NK-92 (cell line): ENCODE data around the gene CTRB2.
"Not testable (repeated sequence)": the region's sequence is repeated elsewhere in the genome, so short reads cannot be mapped to it uniquely, and the experiment has no call there.

ENCODE experiments used
- DNase-seq: peaks from one replicate; lab custom pipeline; 2025; ENCODE audit not compliant: unreplicated experiment; lab: John Stamatoyannopoulos, UW

Gene CTRB2

DNA sequence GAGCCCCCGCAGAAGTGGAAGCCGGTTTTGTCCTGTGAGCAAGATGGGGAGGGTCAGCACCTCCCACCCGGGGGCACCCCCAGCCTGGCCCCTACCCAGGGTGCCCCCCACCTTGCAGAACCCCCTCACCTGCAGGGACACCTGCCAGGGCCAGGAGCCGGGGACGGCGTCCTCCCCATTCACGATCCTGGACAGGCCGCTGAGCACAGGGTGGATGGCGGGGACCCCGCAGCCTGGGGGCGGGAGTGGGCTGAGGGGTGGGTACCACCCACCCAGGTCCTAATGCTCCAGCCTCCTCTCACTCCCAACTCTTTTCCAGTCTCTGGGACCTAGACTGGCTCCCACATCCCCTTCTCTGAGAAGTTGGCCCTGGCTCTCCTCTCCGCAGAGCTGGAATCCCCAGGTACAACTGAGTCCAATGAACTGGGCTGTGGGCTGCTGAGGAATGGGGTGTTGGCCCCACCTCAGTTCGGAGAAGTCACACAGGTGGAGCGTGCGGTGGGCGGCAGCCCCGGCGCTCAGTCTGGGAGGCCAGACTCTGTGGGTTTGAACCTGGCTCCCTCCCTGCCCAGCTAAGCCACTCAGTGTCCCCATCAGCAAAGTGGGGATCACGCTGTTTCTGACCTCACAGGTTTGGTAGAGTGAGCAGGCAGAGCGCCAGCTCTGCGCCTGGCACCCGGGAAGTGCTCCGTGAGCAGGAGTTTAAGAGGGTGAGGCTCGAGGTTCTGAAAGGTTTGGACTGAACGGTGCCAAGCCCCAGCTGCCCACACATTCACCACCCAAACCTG, 806 bp downstream of the CTRB2 start:
- DNase-seq, result not testable (repeated sequence)

DNA sequence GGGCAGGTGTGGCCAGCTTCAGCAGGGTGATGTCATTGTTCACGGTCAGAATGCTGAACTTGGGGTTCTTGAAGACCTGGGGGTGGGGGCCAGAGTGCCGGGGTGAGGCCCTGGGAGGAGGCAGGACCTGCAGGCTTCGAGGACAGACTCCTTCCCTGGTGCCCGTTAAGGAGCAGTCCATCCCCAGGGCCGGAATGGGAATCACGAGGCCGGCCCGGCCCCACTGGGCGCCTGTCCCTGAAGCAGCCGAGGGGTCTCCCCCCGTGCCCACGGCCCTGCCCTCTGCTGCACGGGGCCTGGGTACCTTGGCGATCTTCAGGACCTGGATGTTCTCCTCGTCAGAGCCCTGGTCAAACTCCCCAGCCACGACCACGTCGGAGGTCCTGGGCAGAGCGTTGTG, 1.5 kb downstream of the CTRB2 start:
- not testable (repeated sequence) for DNase-seq

DNA sequence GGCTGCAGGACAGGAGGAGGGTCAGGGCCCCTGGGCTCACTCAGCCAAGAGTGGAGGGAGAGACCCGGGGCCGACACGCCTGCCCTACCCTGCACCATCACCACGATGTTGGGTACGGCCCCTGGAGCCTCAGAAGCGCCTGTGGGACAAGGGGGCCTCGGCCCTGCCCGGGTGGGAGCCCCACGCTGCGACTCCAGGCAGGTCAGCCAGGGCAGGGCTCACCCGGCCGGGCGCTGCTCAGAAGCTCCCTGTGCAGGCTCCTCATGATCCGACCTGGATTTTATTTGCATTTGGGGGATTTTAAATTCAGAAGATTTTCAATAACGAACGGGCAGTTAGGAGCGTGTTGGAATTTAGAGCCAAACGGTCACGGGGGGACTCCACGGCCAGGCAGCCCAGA, 2.1 kb downstream of the CTRB2 start:
- DNase-seq, result not testable (repeated sequence)

DNA sequence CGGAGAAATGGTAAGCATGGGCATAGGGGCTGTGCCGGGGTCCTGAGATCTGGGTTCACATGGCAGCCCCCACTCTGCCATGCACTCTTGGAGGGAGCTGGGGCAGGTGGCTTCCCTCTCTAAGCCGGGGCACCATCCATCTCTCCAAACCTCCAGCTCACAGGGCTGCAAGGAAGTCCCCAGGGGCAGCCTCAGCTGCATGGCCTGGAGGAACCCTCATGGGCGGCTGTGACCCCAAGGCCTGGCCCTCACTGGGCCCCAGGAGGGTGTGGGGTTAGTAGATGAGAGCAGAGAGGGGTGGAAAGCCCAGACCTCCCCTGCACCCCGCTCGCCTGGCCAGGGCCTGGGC, 2.6 kb downstream of the CTRB2 start:
- no peak for DNase-seq

DNA sequence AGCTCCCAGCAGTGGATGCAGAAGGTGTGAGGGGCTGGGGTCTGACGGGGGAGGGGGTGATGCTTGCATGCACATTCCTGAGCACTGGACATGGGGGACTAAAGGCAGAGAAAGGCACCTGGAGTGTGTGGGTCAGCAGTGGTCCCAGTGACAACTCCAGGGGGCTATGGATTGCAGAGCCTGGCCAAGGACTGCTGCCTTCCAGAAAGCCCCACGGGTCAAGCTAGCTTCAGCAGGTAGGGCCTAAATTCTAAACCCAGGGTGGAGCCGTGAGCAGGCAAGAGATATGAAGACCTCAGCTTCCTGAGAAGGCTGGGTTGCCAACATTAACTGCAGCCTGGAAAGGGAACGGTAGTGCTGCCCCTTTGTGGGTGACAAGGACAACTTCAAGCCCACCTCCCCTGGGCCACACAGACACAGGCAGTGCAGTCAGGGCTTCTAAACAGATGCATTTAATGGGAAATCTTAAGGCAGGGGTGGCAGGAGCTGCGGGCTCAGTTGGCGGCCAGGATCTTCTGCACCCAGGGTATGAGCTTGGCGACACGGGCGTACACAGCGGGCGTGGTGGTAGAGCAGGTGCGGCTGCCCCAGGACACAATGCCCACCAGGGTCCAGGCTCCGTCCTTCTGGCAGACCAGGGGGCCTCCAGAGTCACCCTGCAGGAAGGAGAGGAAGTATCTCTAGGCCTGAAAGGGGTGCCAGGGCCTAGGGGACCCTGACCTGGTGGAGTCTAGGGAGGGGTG, 3.1 kb downstream of the CTRB2 start:
- DNase-seq, result no peak

DNA sequence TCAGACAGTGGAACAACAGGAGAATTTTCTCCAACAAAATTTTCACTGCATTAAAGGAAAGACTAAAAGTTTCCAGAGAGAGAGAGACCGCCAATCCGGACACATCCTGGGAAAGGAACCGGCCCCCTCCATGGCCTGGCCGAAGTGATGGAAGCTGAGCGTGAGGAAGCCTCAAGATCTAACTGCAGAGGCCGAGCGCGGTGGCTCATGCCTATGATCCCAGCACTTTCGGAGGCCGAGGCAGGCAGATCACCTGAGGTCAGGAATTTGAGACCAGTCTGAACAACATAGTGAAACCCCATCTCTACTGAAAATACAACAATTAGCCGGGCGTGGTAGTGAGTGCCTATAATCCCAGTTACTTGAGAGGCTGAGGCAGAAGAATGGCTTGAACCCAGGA, 3.9 kb downstream of the CTRB2 start:
- no peak for DNase-seq

DNA sequence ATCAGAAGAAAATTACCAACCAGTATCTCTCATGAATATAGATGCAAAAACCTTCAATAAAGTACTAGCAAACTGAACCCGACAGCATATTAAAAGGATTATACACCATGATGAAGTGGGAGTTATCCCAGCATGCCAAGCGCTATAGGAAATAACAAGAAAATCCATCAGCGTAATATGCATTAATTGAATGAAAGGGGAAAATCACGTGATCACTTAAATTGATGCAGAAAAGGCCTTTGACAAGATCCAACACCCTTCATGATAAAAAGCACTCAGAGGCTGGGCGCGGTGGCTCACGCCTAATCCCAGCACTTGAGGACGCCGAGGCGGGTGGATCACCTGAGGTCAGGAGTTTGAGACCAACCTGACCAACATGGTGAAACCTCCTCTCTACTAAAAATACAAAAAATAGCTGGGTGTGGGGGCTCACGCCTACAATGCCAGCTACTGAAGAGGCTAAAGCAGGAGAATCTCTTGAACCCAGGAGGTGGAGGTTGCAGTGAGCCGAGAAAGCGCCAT, 4.8 kb downstream of the CTRB2 start:
- no peak for DNase-seq

DNA sequence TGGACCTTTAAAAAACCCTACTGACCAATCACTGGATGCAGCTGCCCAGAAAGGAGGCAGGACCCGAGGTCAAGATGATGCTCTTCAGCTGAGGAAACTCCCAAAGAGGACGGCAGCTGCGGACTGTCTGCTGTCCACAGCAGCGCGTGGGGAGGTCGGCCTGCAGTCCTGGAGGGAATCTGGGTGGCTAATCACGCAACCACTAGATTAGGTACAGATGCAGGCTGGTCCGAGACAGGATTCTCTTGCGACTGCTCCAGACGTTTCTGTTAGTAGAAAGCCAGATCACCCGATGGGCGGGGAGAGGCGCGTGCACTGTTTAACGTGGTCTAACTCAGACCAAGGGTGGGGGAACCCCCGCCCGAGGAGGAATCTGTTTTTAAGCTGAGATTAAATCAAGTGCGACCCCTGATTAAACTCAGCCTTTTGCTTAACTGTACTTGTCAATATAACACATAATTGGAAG, 8.8 kb downstream of the CTRB2 start:
- no peak for DNase-seq

DNA sequence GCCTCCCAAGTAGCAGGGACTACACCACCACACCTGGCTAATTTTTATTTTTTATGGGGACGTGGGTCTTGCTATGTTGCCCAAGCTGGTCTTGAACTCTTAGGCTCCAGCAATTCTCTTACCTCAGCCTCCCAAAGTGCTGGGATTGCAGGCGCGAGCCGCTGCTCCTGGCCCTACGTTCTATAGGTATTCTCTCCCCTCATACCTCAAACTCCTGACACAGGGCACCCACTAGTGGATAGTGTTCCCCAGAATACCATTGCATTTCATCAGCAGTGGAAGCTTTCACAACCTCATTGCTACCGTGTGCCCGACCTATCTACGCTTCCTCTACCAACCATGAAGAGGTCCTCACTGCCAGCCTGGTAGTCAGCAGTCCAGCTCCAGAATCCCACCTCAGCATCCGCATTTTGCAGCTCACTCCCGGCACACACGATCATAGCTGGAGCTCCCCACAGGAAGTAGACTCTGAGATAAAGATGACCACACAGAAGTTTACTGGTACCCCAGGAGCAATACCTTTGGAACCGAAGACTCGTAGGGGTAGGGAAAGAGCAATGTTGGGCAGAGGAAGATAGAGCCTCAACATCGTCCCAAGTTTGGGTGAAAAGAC, 9.3 kb downstream of the CTRB2 start:
- DNase-seq, result no peak

DNA sequence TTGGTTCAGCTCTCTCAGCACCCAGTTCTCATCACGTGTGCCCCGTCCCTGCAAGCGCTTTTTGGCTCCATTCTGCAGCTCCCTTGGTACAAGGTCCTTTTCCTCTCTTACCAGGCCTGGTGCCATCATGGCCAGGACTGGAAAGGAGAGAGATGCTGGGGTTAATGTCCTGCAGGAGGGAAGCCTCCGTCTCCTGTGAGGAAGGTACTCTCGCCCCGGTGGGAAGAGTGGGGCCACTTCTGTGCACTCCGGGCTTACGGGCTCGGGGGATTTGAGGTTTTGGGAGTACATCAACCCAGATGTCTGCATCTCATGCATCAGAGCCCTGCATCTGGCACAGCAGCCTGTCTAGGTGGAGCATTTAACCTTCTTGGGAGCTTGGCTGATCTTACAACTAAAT, 10.1 kb downstream of the CTRB2 start:
- no peak for DNase-seq

DNA sequence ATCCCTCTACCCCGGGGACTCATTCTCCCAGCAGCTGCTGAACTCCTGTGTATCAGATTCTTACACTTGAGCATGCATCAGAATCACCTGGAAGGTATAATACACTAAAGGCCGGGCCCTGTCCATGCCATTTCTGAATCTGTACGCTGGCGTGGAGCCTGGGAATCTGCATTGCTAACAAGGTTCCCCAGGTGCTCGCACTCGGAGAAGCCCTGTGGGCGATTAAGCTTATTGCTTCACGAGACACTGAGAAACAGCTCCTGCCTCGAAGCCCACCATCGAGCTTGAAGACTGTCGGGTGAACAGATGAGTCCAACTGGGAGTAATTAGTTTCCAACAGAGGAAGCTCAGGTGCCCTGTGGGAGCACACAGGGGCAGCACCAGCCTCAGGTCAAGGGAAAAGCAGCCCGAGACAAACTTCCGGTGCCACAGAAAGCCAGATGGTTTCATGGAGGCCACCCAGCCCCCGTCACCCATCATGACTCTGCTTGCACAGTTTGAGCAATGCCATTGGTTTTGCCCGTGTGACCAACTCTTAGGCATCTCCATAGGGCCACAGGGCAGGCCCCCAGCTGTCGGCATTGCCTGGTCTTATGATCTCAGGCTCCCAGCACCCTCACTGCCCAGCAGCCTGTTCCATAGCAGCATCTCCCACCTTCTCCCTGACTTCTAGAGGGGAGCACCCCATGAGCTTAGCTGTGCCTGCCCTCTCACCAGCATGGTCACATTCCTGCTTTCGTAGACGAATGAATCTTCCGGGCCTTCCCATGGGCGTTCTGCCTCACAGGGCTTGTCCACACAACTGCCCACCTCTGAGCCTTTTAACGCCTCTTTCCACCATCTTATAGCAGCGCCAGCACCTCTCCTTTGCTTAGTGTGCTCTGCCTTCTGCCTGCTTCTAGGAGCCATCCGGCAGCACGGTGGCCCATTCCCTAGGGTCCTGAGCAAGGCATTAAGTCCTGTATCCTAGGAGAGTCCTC, 10.9 kb downstream of the CTRB2 start:
- no peak for DNase-seq

DNA sequence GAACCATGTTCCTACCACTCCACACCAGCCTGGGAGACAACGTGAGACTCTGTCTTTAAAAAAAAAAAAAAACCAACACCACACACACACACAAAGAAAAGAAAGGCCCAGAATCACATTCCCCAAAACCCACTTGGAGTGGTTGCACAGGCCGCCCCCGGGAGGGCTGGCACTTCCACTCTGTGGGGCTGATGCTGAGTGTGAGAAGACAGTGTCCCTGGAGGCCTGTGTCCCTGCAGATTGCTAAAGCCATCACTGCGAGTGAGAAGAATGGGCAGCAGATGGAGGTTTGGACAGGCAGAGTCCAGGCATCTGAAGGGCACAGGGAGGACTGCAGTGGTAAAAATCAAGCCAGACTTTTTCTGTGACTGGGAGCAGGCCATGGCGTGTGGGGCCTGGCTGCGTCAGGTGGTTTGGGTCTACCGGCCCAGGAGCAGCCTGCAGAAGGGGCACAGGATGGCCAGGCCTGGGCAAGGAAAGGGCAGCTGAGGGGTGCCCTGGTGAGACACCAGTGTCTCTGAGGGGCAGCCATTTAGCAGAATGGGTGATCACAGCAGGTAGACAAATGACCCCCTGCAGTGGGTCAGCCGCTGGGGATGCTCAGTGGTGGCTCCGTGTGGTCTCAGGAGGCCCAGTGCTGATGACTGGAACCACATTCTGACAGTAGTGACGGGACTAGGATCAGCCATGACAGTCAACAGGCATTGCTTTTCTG, 13.1 kb downstream of the CTRB2 start:
- no peak for DNase-seq

DNA sequence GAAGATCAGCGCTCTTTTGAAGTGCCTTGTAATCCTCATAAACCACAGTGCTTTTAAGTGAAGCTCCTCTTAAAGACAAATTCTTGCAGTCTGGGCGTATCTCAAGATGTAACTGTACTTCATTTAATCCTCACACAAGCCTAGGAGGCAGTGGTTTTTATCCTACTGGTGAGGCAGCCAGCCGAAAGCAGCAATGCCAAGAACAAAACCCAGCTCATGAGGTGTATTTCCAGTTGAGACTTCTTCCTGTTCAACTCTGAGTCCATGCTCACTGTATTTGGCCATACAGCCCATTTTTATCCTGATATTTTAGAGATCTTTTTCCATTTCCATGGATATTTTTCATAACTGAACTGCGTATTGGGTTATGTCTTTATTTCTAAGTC, 13.7 kb downstream of the CTRB2 start:
- DNase-seq, result no peak

DNA sequence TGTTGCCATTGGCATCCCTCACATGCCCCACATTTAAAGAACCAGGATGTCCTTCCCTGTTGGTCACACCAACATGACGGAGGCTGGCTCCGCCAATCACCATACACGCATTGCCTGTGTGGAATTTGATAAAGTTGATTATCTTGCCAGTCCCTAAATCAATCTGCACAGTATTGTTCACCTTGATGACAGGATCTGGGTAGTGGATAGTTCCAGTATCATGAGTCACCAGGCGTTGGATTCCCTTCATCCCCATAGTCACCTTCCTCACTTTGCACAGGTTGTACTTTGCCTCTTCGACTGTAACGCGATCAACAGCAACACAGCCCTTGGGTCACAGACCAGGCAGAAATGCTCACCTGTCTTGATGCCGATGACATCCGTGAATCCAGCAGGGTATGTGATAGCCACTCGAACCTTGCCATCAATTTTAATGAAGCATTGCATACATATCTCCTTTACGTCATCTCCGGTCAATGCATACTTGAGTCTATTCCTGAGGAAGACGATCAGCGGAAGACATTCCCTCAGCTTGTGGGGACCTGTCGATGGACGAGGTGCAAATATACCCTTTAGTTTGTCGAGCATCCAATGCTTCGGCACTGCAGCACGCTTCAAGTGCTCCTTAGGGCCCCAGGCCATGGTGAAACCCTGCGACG, 14.2 kb downstream of the CTRB2 start:
- no peak for DNase-seq

DNA sequence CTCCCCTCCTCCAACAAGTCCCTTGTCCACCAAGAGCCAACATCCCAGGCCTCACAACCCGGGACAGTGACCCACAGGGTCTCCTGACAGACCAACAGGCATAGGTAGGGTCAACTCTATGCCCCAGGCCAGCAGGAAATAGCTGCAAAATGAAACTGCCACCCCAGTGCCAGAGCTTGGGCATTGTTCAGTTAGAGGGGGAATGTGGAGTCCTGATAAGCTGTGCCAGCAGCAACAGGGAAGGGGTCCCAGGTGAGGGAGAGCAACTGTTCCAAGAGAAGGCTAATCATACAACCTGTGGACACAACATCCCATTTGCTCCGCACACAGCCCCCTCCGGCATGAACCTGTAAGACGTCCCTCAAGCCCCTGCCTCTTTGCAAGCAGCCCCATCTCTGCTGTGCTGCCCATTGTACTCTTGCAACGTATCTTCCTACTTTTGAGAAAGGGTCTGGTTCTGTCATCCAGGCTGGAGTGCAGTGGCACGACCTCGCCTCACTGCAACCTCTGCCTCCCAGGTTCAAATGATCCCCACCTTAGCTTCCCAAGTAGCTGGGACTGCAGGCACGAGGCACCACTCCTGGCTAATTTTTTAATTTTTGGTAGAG, 17.2 kb downstream of the CTRB2 start:
- DNase-seq, result no peak

DNA sequence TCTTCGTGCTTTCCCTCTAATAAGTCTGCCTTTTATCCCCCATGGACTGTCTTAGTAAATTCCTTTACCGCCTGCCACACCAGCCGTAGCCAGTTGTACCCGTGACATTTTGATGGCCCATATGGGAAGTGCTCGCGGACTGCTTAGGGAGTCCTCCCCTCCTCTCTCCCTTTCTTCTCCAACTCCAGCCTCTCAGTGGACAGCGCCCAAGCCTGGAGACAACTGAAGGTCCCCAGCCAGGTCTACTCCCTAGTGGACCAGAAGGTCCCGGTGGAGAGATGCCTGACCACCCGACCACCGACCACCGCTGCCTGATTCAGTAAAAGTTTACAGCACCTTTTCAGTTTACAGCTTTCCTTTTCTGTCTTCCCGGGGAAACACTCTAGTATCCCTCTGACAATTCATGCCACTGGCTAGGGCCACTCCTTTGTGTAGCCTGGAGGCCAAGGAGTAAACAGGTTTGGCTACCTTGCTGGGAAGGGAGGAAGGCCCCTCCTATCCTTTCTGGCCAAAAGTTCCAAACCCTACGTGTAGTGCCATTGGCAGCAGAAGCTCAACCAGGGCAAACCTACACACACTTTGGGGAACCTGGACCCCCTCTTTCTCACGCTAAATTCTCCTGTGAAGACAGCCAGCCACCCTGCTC, 18.0 kb downstream of the CTRB2 start:
- no peak for DNase-seq

DNA sequence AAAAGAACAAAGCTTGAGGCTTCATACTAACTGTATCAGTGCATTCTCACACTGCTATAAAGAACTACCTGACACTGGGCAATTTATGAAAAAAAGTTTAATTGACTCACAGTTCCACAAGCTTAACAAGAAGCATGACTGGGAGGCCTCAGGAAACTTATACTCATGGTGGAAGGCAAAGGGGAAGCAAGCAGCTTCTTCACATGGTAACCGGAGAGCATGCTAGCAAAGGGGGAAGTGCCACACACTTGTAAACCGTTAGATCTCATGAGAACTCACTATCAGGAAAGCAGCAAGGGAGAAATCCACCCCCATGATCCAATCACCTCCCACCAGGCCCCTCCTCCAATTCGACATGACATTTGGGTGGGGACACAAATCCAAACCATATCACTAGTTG, 25.3 kb downstream of the CTRB2 start:
- no peak for DNase-seq

DNA sequence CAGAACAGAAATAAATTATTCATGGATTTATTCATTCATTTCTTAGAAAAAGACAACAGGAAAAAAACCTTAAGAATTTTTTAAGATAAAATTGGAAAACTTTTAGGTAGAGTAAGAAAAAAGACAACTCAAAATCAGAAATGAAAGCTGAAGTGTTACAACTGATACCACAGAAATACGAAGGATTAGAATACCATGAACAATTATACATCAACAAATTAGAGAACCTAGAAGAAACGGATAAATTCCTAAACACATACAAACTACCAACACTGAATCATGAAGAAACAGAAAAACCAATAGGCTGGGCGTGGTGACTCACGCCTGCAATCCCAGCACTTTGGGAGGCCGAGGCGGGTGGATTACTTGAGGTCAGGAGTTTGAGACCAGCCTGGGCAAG, 27.8 kb downstream of the CTRB2 start:
- no peak for DNase-seq

DNA sequence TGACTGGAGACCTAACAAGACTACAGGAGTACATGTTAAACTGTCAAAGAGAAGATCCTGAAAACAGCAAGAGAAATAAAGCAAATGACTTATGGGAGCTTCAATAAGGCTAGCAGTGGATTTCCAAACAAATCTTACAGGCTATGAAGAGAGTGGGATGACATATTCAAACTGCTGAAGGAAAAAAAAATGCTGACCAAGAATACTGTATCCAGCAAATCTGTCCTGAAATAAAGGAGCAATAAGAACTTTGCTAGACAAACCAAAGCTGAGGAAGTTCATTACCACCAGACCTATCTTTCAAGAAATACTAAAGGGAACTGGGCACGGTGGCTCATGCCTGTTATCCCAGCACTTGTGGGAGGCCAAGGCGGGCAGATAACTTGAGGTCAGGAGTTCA, 30.0 kb downstream of the CTRB2 start:
- DNase-seq, result no peak
